Measurements from ENCODE around the gene TIGD1. TPM values are rescaled to one million over a fixed set of nuclear protein-coding genes. Genes with fewer than 3 reads are reported as not detected.

Gene TIGD1
- total RNA-seq, 1 experiment from 2014 or later: 5.1 TPM

DNA sequence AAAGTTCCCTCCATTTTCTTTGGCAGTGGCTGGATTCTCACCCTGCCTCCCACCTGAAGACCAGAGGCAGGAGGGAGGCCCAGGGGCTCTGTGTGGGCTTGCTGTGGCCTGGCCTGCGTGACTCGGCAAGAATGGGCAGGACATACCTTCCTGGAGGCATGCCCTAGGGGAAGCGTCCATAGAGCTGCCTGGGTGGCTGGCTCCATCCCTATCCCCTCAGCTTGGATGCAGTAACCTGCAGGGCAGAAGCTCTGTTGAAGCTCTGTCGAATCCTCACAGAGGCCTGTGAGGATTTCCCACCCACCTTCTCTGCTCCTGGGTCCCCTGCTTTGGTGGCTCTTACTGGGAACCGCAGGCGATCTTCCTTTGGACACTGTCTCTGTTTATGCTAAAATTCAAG lies 31.5 kb downstream of the TIGD1 start:
- TF ChIP-seq TCF7L2 (IDR thresholded peaks at IDR 0.05; ENCODE audit: low read depth, low read length): no peak
- TF ChIP-seq, protein P1, sequence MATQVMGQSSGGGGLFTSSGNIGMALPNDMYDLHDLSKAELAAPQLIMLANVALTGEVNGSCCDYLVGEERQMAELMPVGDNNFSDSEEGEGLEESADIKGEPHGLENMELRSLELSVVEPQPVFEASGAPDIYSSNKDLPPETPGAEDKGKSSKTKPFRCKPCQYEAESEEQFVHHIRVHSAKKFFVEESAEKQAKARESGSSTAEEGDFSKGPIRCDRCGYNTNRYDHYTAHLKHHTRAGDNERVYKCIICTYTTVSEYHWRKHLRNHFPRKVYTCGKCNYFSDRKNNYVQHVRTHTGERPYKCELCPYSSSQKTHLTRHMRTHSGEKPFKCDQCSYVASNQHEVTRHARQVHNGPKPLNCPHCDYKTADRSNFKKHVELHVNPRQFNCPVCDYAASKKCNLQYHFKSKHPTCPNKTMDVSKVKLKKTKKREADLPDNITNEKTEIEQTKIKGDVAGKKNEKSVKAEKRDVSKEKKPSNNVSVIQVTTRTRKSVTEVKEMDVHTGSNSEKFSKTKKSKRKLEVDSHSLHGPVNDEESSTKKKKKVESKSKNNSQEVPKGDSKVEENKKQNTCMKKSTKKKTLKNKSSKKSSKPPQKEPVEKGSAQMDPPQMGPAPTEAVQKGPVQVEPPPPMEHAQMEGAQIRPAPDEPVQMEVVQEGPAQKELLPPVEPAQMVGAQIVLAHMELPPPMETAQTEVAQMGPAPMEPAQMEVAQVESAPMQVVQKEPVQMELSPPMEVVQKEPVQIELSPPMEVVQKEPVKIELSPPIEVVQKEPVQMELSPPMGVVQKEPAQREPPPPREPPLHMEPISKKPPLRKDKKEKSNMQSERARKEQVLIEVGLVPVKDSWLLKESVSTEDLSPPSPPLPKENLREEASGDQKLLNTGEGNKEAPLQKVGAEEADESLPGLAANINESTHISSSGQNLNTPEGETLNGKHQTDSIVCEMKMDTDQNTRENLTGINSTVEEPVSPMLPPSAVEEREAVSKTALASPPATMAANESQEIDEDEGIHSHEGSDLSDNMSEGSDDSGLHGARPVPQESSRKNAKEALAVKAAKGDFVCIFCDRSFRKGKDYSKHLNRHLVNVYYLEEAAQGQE (IDR thresholded peaks at IDR 0.05; ENCODE audit: insufficient read depth in 1 of 2, low read depth in 2 of 2, low read length in 1 of 2): no peak
- H3K36me3 ChIP-seq (ENCODE audit: control insufficient read depth, insufficient read depth, low read length): no peaks in the 10 kb centered on the region
- no peak overlapping the region for H3K27ac ChIP-seq (ENCODE audit: low read length)
- H3K9me3 ChIP-seq (ENCODE audit: control insufficient read depth, insufficient read depth, low read depth, low read length): no peaks in the 10 kb centered on the region
- ATAC-seq (no peak), DNase-seq (ENCODE audit: low read depth, low spot score) (no peak)
- POLR2A ChIA-PET: interaction anchor here (0.6 kb wide), 1 partner anchor 665 kb away, joined by 5 read pairs; no protein-coding TSS in a partner anchor
- no peaks in the 10 kb centered on the region for H3K27me3 ChIP-seq (ENCODE audit: control insufficient read depth, insufficient read depth, low read length)
- no peak overlapping the region for H3K4me3 ChIP-seq (ENCODE audit: low read depth in 2 of 2, low read length in 2 of 2)
- peaks cover 6% of the 10 kb centered on the region; the same call in 1 of the 2 replicates for H3K4me1 ChIP-seq (ENCODE audit: control insufficient read depth, insufficient read depth, low read length)
- in situ Hi-C loops (cut with HindIII; ENCODE audit: low pct_unique_long_range_greater_than_20kb, low sequenced_read_pairs) (no loop called here), intact Hi-C loops (cut with micrococcal nuclease; ENCODE audit: unreplicated experiment) (no loop called here)
- BruUV-seq (replicated peaks): no TSS peak
- CTCF ChIA-PET: no interaction called here

DNA sequence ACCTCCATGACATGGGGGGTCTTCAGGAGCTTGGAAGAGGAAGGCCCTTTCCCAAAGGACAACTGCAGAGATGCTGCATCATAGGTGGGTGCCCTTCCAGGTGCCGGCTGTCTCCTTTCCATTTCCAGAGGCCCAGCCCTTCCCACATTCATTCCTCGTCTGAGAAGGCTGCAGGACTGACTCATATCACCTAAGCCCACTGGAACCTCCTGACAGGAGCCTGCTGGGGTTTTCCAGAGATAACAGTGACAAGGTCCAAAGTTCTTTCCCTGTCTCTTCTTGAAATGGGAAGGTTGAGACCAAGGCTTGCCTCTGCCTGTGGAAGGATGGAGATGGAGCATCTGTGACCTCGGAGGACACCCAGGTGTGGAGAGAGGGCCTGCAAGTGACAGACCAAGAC lies 33.8 kb downstream of the TIGD1 start:
- no peak for DNase-seq (ENCODE audit: low read depth, low spot score)
- no TSS peak for BruUV-seq (replicated peaks)
- ATAC-seq: no peak
- TF ChIP-seq TCF7L2 (IDR thresholded peaks at IDR 0.05; ENCODE audit: low read depth, low read length) (no peak), POLR2AphosphoS5 (IDR thresholded peaks at IDR 0.05; ENCODE audit: low read depth, low read length) (no peak), SIN3A (IDR thresholded peaks at IDR 0.05; ENCODE audit: borderline replicate concordance, insufficient read depth, low read depth, low read length) (no peak)
- TF ChIP-seq, protein P2, sequence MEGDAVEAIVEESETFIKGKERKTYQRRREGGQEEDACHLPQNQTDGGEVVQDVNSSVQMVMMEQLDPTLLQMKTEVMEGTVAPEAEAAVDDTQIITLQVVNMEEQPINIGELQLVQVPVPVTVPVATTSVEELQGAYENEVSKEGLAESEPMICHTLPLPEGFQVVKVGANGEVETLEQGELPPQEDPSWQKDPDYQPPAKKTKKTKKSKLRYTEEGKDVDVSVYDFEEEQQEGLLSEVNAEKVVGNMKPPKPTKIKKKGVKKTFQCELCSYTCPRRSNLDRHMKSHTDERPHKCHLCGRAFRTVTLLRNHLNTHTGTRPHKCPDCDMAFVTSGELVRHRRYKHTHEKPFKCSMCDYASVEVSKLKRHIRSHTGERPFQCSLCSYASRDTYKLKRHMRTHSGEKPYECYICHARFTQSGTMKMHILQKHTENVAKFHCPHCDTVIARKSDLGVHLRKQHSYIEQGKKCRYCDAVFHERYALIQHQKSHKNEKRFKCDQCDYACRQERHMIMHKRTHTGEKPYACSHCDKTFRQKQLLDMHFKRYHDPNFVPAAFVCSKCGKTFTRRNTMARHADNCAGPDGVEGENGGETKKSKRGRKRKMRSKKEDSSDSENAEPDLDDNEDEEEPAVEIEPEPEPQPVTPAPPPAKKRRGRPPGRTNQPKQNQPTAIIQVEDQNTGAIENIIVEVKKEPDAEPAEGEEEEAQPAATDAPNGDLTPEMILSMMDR (IDR thresholded peaks at IDR 0.05): no peak
- TF ChIP-seq, protein P1 (IDR thresholded peaks at IDR 0.05; ENCODE audit: insufficient read depth in 1 of 2, low read depth in 2 of 2, low read length in 1 of 2): no peak
- Histone ChIP-seq H3K27me3 (ENCODE audit: control insufficient read depth, insufficient read depth, low read length) (no peaks in the 10 kb centered on the region), H3K27ac (ENCODE audit: low read length) (no peak overlapping the region), H3K36me3 (ENCODE audit: control insufficient read depth, insufficient read depth, low read length) (no peaks in the 10 kb centered on the region), H3K9me3 (ENCODE audit: control insufficient read depth, insufficient read depth, low read depth, low read length) (no peaks in the 10 kb centered on the region), H3K4me3 (ENCODE audit: low read depth in 2 of 2, low read length in 2 of 2) (no peak overlapping the region), H3K4me1 (ENCODE audit: control insufficient read depth, insufficient read depth, low read length) (no peaks in the 10 kb centered on the region)
- intact Hi-C loops (cut with micrococcal nuclease; ENCODE audit: unreplicated experiment): no loop called here
- CTCF ChIA-PET: no interaction called here
- in situ Hi-C loops (cut with HindIII; ENCODE audit: low pct_unique_long_range_greater_than_20kb, low sequenced_read_pairs): no loop called here
- POLR2A ChIA-PET: interaction anchor here (0.7 kb wide), 1 partner anchor 587 kb away, joined by 4 read pairs; no protein-coding TSS in a partner anchor
